ENCODE results near the gene CASP5.

- TF ChIP-seq EZH2phosphoT487 (IDR thresholded peaks at IDR 0.05; ENCODE audit: borderline replicate concordance, low read length) = no peak
- TF ChIP-seq CTCF (conservative IDR thresholded peaks at IDR 0.05; ENCODE audit: low read depth, low read length) = no peak
Observed at GRCh38 chr11:104992781-104993180, 30.2 kb downstream of the CASP5 start.
